Keratinocyte (primary cell): Measurements from ENCODE around the gene BCAS4. TPM values are rescaled to one million over a fixed set of nuclear protein-coding genes. Genes with fewer than 3 reads are reported as not detected.

Source experiments
- DNase-seq: peaks from one replicate; pipeline ENCODE4 v3.0.0-alpha.2; 2011; ENCODE audit warnings: low read depth, missing footprints, low spot score
- FAIRE-seq: peaks from 2 replicates; lab custom pipeline; 2011; peaks lifted over from hg19 to GRCh38; lab: Jason Lieb, UNC
- H2AFZ ChIP-seq: 2 replicates; pipeline ENCODE4 v1.6.0; 2012; ENCODE audit warnings: low read length, control low read depth, inconsistent platforms; ENCODE audit not compliant: control insufficient read depth
- H3K27ac ChIP-seq: 2 replicates; pipeline ENCODE4 v1.5.1; 2011; ENCODE audit warnings: low read length; ENCODE audit not compliant: control insufficient read depth, insufficient read depth
- H3K27me3 ChIP-seq: 3 replicates; pipeline ENCODE4 v1.6.0; 2011; ENCODE audit warnings: low read length; ENCODE audit not compliant: control insufficient read depth, insufficient read depth; ENCODE audit errors: extremely low read depth
- H3K36me3 ChIP-seq, 2 experiments: 2 replicates in 1 of 2; 3 replicates in 1 of 2; pipeline ENCODE4 v1.5.1; 2011; ENCODE audit warnings: low read length in 2 of 2, mild to moderate bottlenecking in 1 of 2; ENCODE audit not compliant: control insufficient read depth in 2 of 2, insufficient read depth in 2 of 2; ENCODE audit errors: extremely low read depth in 1 of 2
- H3K4me1 ChIP-seq: 3 replicates; pipeline ENCODE4 v1.5.1; 2011; ENCODE audit warnings: low read length; ENCODE audit not compliant: control insufficient read depth, insufficient read depth; ENCODE audit errors: extremely low read depth
- H3K4me2 ChIP-seq: 3 replicates; pipeline ENCODE4 v1.6.0; 2011; ENCODE audit warnings: low read depth, low read length; ENCODE audit not compliant: control insufficient read depth, insufficient read depth; ENCODE audit errors: extremely low read depth
- H3K4me3 ChIP-seq, 3 experiments: fragments of 200-600 bp in 1 of 3; sonication (generic) in 1 of 3; 2 replicates in 2 of 3; 3 replicates in 1 of 3; pipeline ENCODE4 v1.5.1; 2011 to 2016; ENCODE audit warnings: low read length in 3 of 3, mild to moderate bottlenecking in 3 of 3, control low read depth in 2 of 3, inconsistent platforms in 1 of 3, low read depth in 1 of 3, mixed read lengths in 1 of 3, mixed run types in 1 of 3, moderate library complexity in 1 of 3; ENCODE audit not compliant: control insufficient read depth in 2 of 3, insufficient read depth in 2 of 3; ENCODE audit errors: extremely low read depth in 1 of 3
- H3K79me2 ChIP-seq: 2 replicates; pipeline ENCODE4 v1.6.0; 2012; ENCODE audit warnings: low read length; ENCODE audit not compliant: control insufficient read depth, insufficient read depth
- H3K9ac ChIP-seq: 3 replicates; pipeline ENCODE4 v1.6.0; 2011; ENCODE audit warnings: low read length; ENCODE audit not compliant: control insufficient read depth, insufficient read depth; ENCODE audit errors: extremely low read depth
- H3K9me1 ChIP-seq: 3 replicates; pipeline ENCODE4 v1.6.0; 2011; ENCODE audit warnings: low read length; ENCODE audit not compliant: control insufficient read depth, insufficient read depth; ENCODE audit errors: extremely low read depth
- H3K9me3 ChIP-seq: 2 replicates; pipeline ENCODE4 v1.5.1; 2012; ENCODE audit warnings: low read depth, low read length; ENCODE audit not compliant: control insufficient read depth
- H4K20me1 ChIP-seq: 3 replicates; pipeline ENCODE4 v1.6.0; 2011; ENCODE audit warnings: low read length; ENCODE audit not compliant: control insufficient read depth, insufficient read depth; ENCODE audit errors: extremely low read depth
- CTCF ChIP-seq, 3 experiments: IDR thresholded peaks in 1 of 3; conservative IDR thresholded peaks in 1 of 3; optimal IDR thresholded peaks in 1 of 3; 2 replicates in 2 of 3; 3 replicates in 1 of 3; pipeline versions ENCODE3 to v1.5.1; 2011; ENCODE audit warnings: low read length in 3 of 3, mild to moderate bottlenecking in 3 of 3, moderate library complexity in 2 of 3, control low read depth in 1 of 3, inconsistent platforms in 1 of 3; ENCODE audit not compliant: insufficient read depth in 2 of 3; ENCODE audit errors: extremely low read depth in 1 of 3
- EZH2 ChIP-seq: IDR thresholded peaks from one replicate; pipeline ENCODE4 v1.6.1; 2012; ENCODE audit warnings: inconsistent platforms, mild to moderate bottlenecking, low read length, moderate library complexity
- dilution Hi-C: fragments of 300-500 bp; cut with MboI; formaldehyde crosslinking; loops from one replicate; pipeline ENCODE4 v1.7.0; 2020; ENCODE audit warnings: low sequenced_read_pairs; ENCODE audit not compliant: extremely low pct_ligation_motif_present
- polyA plus RNA-seq, 5 experiments: library from polyadenylated mRNA; depleted of rRNA in 3 of 5; stranded (reverse) in 3 of 5; stranded (forward) in 1 of 5; unstranded in 1 of 5; fragments of >200 nt; gene quantifications; 1 replicate in 1 of 5; 2 replicates in 3 of 5; 3 replicates in 1 of 5; pipeline versions ENCODE4 v1.2.1 to v1.2.3, GENCODE V29; 2011 to 2012; ENCODE audit warnings: missing spikeins in 2 of 5, low read depth in 1 of 5, low replicate concordance in 1 of 5
- small RNA-seq, 3 experiments: library from RNA; depleted of rRNA; stranded (forward); fragments of <200 nt; gene quantifications; one replicate each; pipeline ENCODE3, GENCODE V24; 2012; ENCODE audit warnings: low read depth in 3 of 3, low replicate concordance in 1 of 3; ENCODE audit not compliant: insufficient read length in 3 of 3

The BCAS4 gene
- polyA plus RNA-seq, 1 donor (not counting 4 experiments of a cell fraction or from before 2014, with no cell fraction given): 13.8 TPM

- Histone ChIP-seq H3K4me3 (no peak overlapping the region), H3K79me2 (peaks cover 89% of the 10 kb centered on the region), H3K27me3 (no peaks in the 10 kb centered on the region), H2AFZ (no peak overlapping the region), H3K36me3 (peaks cover 7 to 21% of the 10 kb centered on the region in 2 experiments), H3K9ac (no peak overlapping the region), H3K9me1 (peaks cover 2% of the 10 kb centered on the region), H3K4me2 (no peak overlapping the region), H4K20me1 (no peaks in the 10 kb centered on the region), H3K9me3 (no peaks in the 10 kb centered on the region), H3K27ac (no peak overlapping the region), H3K4me1 (peaks cover 21% of the 10 kb centered on the region)
- DNase-seq: no peak
- dilution Hi-C loops: no loop called here
- no peak for TF ChIP-seq EZH2
- no peak for TF ChIP-seq CTCF (optimal IDR thresholded peaks at IDR 0.05 in 1 of 3, IDR thresholded peaks at IDR 0.05 in 1 of 3, conservative IDR thresholded peaks at IDR 0.05 in 1 of 3; ENCODE audit: extremely low read depth in 1 of 3, insufficient read depth in 2 of 3, low read length in 3 of 3)
- FAIRE-seq: no peak
Measured at GRCh38 chr20:50926530-50926929, 131.7 kb downstream of the BCAS4 start.

Small RNA genes within 50 kb of the gene (small RNA-seq; reads per million reads assigned to genes)
- gene TMSB4XP6: 0 reads per million in 3 experiments

Other genes starting within 250 kb of the BCAS4 start
- gene RIPOR3, start 103.5 kb upstream of the BCAS4 start, polyA plus RNA-seq: 0.10 to 0.40 TPM (median 0.10 TPM) in 3 replicates
- gene PARD6B, start 63.5 kb upstream of the BCAS4 start, polyA plus RNA-seq: 1.4 to 2.0 TPM (median 1.4 TPM) in 3 replicates
- 21.6 to 31.3 TPM (median 29.3 TPM) in 3 replicates for gene ADNP, start 136.4 kb downstream of the BCAS4 start, polyA plus RNA-seq
- gene DPM1, start 163.5 kb downstream of the BCAS4 start, polyA plus RNA-seq: 57.2 to 99.4 TPM (median 78.0 TPM) in 3 replicates
- 4.0 to 5.8 TPM (median 4.5 TPM) in 3 replicates for gene MOCS3, start 163.8 kb downstream of the BCAS4 start, polyA plus RNA-seq
- 2.3 to 4.6 TPM (median 2.5 TPM) in 3 replicates for gene KCNG1, start 228.0 kb downstream of the BCAS4 start, polyA plus RNA-seq